Left cardiac atrium (tissue), 4 donors: ENCODE results near the gene STRAP. TPM values are rescaled to one million over a fixed set of nuclear protein-coding genes. Genes with fewer than 3 reads are reported as not detected.
A peak's percentile ranks its signal among the peaks of the same experiment; 100 is the strongest.
"Not testable (repeated sequence)": the region's sequence is repeated elsewhere in the genome, so short reads cannot be mapped to it uniquely, and the experiment has no call there.

Source experiments
- ATAC-seq, 2 donors: fragments of 200-7000 bp; cut with Tn5 transposase; one replicate each; pipeline ENCODE4 v1.9.1; 2020; ENCODE audit warnings: mild to moderate bottlenecking in 2 of 2, moderate library complexity in 2 of 2
- DNase-seq: peaks from one replicate; pipeline ENCODE4 v3.0.0-alpha.2; 2020
- intact Hi-C, 2 donors: fragments of 100-400 bp; cut with DNase I; formaldehyde crosslinking; loops; one replicate each; pipeline versions ENCODE4 v1.14.1 to v1.15.1; 2022 to 2023
- total RNA-seq, 2 donors: library from RNA; stranded (reverse); fragmentation: NEBNext Ultra II Directional; extraction: Animal tissue kit (Norgen Biotek cat#: 25700); gene quantifications; one replicate each; pipeline ENCODE4 v1.2.1, GENCODE V29; 2021
- donor health status: DM: no; HTN: yes; CAD: no.
- donor health status: DM: no; HTN: yes; CAD: no; lungs with severe emphysema.
- donor health status: DM: yes; HTN: yes; CAD: no.
- donor health status: Dilated cardiomyopathy.

Gene STRAP
- total RNA-seq, 2 donors from 2014 or later, result 96.4 to 128 TPM

DNA sequence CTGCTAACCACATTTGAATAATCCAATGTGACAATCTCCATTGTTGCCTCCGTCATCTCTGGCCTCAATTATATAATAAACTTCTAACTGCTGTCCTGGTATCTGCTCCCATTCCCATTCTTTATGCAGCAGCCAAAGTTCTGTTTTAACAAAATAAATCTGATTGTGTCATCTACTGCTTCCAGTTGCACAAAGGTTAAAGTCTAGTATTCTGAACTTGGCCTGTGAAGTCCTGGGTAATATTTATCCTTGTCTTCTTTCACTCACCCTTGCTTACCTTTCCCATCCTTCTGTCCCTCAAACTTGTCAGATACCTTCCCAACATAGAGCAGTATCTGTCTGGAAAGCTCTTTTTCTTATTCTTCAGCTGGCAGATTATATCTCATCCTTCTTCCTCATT, 19.3 kb upstream of the STRAP start:
- intact Hi-C loops, result loop anchor here in 1 of 2 donors (5.0 kb wide), 1 partner anchor 586 kb away; no protein-coding TSS in a partner anchor
- no peak for ATAC-seq
- DNase-seq, result no peak

DNA sequence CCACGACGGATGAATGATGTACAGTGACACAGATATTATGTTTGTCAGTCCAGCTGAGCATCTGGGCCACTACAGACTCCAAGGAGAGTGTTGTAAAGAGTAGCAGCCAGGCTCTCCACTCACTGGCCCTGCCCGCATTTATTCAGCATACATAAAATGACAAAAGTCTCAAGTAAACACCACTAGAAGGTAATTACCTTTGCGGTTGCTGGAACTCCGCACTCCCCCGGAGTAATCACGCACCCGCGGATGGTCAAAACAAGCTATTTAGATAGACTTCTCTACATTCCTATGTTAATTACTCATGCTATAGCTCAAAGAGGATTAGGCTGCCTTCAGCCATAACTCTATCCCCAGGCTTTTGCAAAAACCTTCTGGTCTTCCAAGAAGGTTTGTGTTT, 18.8 kb upstream of the STRAP start:
- intact Hi-C loops, result loop anchor here in 1 of 2 donors (5.0 kb wide), 1 partner anchor 586 kb away; no protein-coding TSS in a partner anchor
- ATAC-seq (no peak), DNase-seq (no peak)

DNA sequence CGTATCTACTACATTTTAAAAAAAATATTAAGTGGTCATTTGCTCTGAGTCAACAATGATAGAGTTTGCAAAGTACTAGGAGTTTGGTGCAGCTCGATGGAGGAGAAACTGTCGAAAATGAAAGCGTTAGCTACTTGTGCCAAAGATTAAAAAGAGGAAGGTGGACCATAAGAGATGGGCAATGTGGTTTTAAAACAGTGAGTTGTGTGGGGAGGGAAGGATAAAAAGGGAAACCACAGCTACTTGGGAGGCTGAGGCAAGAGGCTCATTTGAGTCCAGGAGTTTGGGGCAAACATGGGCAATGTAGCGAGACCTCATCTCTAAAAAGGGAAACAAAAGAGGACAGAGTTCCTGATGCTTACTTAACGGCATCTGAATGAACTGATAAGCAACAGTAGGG, 18.2 kb upstream of the STRAP start:
- no peak for DNase-seq
- intact Hi-C loops, result loop anchor here in 1 of 2 donors (5.0 kb wide), 1 partner anchor 587 kb away; no protein-coding TSS in a partner anchor
- ATAC-seq, result peak in 1 of 2 donors; percentile 42

DNA sequence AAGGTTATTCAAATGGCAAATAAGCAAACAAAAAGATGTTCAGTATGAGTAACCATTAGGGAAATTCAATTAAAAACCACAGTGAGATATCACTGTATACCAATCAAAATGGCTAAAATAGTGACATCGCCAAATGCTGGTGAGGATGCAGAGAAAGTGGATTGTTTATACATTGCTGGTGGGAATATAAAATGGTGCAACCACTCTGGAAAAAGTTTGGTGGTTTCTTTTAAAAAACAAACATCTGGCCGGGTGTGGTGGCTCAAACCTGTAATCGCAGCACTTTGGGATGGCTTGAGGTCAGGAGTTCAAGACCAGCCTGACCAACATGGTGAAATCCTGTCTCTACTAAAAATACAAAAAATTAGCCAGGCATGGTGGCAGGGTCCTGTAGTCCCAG, 14.0 kb upstream of the STRAP start:
- DNase-seq (no peak), ATAC-seq (no peak)
- intact Hi-C loops, result no loop called here

DNA sequence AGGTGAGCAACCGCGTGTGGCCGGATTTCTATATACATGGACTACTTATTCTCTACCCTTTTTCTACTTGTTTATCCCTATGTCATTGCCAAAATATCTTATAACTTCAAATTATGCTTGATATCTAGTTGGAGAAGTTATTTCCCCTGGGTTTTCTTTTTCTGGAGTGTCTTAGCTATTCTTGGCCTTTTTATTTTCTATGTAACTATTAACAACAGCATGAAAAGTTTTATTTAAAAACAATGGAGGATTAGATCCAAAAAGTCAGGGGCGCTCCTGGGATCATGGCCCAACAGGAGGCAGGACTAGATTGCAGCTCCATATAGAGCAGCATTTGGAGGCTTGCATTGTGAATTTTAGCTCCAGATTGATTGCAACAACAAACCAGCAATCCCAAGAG, 8.6 kb upstream of the STRAP start:
- ATAC-seq (no peak), DNase-seq (no peak)
- intact Hi-C loops, result no loop called here

DNA sequence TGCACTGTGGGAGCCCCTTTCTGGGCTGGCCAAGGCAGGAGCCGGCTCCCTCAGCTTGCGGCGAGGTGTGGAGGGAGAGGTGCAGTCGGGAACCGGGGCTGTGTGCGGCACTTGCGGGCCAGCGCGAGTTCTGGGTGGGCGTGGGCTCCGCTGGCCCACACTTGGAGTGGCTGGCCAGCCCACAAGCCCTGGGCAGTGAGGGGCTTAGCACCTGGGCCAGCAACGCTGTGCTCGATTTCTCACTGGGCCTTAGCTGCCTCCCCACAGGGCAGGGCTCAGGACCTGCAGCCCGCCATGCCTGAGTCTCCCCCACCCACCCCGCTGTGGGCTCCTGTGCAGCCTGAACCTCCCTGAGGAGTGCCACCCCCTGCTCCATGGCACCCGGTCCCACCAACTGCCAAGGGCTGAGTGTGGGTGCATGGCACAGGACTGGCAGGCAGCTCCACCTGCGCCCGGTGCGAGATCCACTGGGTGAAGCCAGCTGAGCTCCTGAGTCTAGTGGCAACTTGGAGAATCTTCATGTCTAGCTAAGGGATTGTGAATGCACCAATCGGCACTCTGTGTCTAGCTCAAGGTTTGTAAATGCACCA, 7.5 kb upstream of the STRAP start:
- ATAC-seq, intact Hi-C loops, DNase-seq: not testable (repeated sequence)

DNA sequence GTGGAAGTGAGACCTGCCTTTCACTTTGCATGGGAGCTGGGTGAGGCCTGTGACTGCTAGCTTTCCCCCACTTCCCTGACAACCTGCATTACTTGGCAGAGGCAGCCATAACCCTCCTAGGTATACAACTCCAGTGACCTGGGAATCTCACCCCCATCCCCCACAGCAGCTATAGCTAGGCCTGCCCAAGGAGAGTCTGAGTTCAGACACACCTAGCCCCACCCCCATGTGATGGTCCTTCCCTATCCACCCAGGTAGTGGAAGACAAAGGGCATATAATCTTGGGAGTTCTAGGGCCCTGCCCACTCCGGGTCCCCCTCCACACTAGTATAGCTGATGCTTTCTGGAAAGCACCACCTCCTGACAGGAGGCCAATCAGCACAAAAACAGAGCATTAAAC, 6.3 kb upstream of the STRAP start:
- intact Hi-C loops, result no loop called here
- ATAC-seq (no peak), DNase-seq (no peak)

DNA sequence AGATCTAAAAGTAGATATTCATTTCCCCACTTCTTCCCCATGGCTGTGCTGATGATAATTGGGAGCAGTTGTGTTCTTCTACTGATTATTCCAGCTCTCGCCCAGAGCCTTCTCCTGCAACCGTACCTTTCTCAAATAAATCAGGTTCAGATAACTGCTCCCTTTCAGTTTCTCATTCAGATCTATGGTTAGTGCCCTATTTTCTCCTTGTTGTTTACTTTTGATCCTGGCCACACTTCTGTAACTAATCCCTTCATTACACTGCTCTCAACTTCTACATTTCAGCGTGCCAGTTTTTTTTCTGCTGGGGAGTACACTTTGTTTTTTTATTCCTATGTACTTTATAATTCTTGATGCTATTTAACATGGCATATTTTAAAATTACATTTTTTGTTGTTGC, 2.8 kb upstream of the STRAP start:
- intact Hi-C loops, result no loop called here
- DNase-seq (no peak), ATAC-seq (no peak)

DNA sequence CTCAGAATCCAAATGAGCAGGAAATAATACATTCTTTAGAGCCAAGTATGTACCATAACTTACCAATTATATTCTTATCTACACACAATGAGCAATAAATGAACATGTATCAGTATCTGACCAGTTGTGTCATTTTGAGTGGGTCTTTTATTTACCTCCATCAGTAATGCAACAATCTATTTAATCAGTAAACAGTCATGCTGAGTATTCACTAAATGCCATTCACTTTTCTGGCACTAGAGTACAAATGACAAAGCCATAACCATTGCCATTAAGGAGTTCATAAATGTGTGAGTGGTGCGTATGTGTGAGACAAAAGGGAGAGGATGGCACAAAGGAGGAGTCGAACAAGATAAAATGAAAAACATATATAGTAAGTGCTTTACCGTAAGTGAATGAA, 1.5 kb upstream of the STRAP start:
- no peak for ATAC-seq
- intact Hi-C loops, result no loop called here
- no peak for DNase-seq

DNA sequence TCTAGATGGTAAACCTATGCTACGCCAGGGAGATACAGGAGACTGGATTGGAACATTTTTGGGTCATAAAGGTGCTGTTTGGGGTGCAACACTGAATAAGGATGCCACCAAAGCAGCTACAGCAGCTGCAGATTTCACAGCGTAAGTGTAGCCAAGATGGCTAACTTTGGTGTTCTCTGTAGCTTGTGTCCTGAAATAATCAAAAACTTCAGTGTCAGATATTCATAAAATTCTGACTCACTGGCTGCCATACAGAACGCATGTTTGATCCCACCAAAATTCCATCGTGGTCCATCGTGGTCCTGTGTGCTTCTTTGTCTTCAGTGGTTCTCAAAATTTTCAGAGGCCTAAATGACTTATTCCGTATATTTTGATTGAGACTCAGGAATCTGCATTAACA, 1.3 kb downstream of the STRAP start:
- intact Hi-C loops, result no loop called here
- DNase-seq (no peak), ATAC-seq (no peak)

DNA sequence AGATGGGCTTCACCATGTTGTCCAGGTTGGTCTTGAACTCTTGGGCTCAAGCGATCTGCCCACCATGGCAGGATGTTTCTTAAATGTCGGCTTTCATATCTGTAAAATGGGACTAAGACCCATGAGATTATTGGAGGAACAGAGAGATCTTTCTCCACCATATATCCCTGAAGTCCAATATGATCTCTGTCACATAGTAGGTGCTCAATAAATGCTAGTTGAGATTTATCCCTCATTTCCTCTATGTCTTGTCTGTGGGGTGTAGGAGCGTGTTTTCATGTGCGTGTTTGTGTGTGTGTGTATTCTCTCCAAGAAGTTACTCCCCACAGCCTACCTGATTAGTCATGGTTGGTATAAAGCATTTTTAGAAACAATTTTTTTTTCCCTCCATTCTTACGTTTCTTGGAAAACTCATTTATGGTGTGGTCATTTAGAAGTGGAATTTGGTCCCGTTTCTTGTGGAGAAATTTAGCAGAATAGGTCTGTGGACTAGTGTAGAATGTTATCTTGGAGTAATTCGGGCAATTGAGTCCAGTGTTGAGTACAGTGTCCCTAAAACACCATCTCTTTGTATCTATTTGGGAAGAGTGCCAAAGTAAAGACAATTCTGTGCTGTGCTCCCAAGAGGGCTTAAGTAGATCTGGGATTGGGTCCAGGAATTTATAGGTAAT, 4.3 kb downstream of the STRAP start:
- no peak for DNase-seq
- intact Hi-C loops, result no loop called here
- no peak for ATAC-seq

DNA sequence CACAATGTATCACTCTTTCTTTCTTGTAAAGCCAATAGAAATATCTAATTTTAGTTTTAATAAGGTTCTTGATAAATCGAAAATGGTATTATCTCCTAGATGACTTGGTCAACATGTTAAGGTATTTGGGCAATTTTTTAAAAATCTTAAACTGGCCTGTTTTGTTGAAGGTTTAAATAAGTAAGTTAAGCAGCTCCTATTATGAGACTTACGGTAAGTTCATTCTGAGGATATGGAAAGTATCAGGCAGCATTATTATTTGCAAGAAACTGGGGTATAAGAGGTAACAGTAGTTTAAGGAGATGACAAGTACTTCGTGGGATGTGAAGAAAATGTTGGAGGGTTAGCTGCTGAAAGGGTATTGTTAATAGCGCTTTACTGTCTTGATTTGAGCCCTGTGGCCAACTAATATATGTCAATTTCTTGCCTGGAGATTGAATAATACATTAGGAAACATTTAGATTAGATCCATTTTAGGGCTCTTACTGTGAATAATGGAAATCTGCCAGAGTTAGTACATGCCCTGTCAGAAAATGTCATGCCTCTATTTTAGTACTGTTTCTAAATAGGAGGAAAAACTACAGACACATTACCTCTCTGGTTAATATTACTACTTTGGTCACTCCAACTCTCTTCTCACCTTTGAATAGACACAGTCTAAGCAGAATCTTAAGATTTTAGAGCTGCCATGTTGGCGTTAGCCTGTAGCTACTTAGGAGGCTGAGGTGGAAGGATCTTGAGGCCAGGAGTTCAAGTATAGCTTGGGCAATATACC, 5.0 kb downstream of the STRAP start:
- intact Hi-C loops, result no loop called here
- ATAC-seq (no peak), DNase-seq (no peak)

DNA sequence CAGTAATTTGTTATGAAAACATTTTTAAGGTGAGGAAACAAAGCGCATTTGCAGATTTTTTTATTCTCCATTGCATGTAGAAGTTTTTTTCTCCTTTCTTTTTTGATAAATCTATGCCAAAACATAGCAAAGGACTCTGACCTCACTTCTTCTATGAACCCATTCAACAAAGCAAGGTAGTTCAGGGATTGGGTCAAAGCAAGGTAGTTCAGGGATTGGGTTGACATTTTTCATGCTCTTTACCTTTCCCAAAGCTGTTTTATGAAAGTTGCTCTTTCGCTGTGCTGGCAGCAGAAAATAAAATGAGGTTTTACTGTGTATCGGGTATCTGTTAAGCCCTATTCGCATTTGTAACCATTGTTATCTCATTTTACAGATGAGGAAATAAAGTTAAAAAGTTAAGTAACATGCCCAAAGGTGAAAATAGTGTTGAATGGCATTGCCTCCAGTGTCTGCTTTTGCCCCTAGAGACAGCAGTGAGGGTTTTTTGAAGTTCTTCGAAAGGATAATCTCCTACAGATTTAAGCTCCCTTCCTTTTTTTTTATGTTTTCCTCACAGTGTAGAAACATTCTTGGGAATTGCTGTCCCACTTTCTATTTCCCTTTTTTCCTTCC, 10.6 kb downstream of the STRAP start:
- no peak for DNase-seq
- intact Hi-C loops, result no loop called here

DNA sequence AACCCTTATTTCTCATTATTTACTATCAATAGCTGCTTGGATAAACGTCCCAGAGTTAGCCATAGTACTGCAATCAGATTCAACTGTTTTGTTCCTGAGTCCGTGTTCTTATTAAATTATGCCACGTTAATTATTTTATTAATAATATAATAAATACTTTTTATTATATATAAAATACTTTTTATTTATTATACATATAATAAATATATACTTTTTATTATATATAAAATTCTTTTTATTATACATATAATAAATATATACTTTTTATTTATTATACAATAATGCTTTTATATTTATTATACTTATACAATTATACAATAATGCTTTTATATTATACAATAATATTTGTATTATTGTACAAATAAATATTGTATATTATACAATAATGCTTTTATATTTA, 11.1 kb downstream of the STRAP start:
- ATAC-seq, result no peak
- intact Hi-C loops, result no loop called here

More for the DNA sequence above, 10.6 kb downstream of the STRAP start:
- ATAC-seq, result no peak

DNA sequence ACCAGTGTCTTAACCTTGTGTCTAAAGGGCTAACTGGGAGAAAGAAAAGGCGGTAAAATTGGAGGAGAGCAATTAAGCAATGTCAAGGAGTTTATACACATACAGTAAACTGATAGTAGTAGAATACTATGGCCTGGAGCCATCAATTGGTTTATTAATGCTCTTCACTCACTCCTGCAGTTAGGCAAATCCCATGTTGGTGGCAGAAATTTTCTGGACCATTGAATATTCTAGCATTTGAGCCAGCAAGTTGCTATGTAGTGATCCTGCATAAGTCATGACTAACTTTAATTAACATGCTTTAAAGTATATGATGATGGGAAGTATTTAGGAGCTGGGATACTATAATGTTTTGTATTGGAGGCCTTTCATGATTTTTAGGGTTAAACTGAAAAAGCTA, 14.7 kb downstream of the STRAP start:
- intact Hi-C loops, result no loop called here
- no peak for DNase-seq
- ATAC-seq, result no peak

More for the DNA sequence above, 11.1 kb downstream of the STRAP start:
- no peak for DNase-seq

DNA sequence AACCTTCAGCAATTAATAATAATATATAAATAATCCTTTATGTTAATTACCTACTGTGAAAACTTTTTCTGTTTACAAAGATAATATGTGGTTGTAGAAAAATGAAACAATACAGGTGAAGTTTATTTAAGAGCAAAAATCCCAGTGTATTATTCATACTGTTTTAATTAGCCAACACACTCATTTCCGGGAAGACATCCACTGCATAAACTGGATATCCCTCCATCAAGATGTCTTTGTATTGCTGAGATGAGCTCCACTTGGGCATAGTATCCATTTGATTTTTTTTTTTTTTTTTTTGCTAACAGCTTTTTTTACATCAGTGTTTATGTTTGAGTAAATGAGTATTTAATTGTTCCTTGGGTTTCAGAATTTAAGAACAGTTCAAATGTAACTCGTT, 15.2 kb downstream of the STRAP start:
- intact Hi-C loops, result no loop called here
- ATAC-seq (no peak), DNase-seq (no peak)

DNA sequence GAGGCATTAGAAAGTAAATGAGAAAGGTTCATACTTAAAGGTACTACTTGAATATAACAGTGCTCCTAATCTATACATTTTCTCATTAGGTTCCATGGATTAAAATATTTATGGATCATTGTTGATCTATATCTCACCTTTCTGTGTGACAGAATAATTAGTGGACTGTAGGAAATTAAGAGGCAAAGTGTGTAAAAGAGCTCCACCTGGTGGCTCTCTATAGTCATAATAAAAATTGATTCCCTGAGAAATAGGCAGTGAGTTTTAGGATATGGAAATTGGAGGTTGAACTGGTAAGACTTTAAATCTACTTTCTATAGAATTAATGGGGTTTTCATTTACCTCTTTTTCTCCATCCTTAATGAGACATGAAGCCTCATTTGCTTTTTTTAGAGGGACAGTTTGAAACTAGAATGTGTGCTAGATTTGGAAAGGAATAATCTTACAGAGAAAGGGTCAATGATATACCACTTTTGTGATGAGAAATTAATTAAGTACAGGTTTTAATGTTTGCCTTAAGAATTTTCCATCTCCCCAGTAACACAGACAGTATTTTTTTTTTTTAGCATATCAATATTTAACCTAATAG, 17.2 kb downstream of the STRAP start:
- no peak for ATAC-seq
- DNase-seq, result no peak
- intact Hi-C loops, result no loop called here

DNA sequence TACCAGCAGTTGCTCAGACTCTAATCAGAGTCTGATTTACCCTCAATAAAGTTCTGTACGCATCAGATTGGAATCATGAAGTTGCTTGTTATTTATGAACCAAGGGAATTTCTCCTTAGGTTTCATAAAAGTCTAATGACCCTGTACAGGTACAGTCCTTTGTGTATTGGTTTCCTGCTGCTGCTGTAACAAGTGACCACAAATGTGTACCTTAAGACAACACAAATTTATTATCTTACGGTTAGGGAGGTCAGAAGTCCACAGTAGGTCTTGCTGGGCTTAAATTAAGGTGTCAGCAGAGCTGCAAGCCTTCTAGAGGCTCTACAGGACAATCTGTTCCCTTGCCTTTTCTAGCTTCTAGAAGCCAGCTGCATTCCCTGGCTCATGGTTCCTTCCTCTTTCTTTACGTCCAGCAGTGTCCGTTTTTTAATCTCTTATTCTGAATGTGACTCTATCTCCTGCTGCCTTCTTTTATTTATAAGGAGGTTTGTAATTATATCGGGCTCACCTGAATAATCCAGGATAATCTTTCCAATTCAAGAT, 22.3 kb downstream of the STRAP start:
- ATAC-seq (peak in 1 of 2 donors; percentile 57), DNase-seq (no peak)
- intact Hi-C loops, result no loop called here

DNA sequence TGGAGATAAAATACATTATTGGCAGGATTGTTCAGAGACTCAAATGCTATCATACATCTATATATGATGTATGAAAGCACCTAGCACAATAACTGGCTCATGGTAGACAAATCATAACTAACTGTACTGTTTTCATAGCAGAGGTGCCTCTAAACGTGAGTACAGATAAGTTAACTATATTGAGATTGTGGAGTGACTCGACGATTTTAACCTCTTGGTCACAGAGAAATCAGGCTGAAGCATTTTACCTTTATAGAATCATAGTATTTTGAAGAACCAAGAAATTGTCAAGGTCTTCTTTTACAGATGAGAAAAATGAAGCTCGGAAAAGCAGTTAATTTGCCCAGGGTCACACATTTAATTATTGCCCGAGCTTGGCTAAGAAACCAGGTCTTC, 28.3 kb downstream of the STRAP start:
- ATAC-seq (no peak), DNase-seq (no peak)
- intact Hi-C loops, result no loop called here
